GM21619 (cell line): ENCODE results near the gene TBC1D8.
"Not testable (repeated sequence)": the region's sequence is repeated elsewhere in the genome, so short reads cannot be mapped to it uniquely, and the experiment has no call there.

Experiments used
- ATAC-seq: cut with Tn5 transposase; IDR thresholded peaks from one replicate; pipeline ENCODE4 v1.9.1; 2021; ENCODE audit not compliant: unreplicated experiment

TBC1D8 gene

DNA sequence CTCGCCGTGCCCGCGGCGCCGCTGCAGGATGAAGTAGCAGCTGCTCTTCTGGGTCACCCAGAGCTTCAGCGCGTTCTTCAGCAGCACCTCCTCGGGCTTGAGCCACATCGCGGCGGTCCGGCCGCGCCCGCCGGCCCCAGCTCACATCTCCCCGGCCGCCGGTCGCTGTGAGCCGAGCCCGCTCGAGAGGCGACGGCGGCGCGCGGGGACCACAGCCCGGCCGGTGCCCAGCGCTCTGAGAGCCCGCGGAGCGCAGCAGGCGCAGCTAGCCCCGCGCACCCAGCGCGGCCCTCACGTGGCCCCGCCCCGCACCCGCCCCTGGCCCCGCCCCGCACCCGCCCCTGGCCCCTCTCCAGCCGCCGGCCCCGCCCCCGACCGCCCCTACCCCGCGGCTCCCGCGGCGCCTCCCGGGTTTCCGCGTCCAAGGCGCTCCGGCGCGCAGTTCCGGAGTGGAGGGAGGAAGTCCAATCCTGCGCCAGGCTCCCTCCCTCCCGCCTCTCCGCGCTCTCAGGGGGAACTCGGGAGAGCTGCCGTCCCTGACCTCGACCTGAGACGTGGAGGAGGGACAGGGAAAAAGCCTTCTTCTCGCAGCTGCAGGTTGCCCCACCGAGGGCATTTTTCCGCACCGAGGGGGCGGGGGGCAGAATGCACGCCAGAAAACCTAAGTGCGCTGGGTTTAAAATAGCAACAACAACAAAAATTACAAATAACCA, at the start of gene TBC1D8:
Gene TBC1D8, minus strand, starts transcription at position 237 of the 713 bp plus-strand sequence. Its CDS starts 129 bp downstream, at position 108.
- peak; percentile 68 for ATAC-seq

- no peak for ATAC-seq
These were observed 49.5 kb upstream of the TBC1D8 start for GRCh38 chr2:101200676-101201075.

- ATAC-seq = no peak
These were observed 48.1 kb upstream of the TBC1D8 start for GRCh38 chr2:101199251-101199791.

DNA sequence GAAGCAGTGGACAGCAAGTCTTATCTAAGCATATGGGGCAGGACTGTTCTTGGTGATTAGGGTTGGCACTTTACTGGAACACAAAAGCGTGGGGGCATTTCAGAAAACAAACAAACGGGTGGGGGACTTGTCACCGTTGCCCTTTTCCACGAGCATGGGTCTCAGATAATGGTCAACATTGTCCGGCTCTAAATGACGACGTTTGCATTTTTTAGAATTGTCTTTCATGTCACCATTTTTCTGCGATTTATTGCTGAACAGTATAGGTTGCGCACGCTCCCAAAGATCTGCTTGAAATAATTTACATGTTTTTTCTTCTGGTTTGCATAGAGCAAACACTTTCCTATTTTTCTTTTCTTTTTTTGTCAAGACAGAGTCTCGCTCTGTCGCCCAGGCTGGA, 46.6 kb upstream of the TBC1D8 start:
- ATAC-seq = no peak

GRCh38 chr2:101197215-101197745, 46.1 kb upstream of the TBC1D8 start:
- ATAC-seq = no peak

DNA sequence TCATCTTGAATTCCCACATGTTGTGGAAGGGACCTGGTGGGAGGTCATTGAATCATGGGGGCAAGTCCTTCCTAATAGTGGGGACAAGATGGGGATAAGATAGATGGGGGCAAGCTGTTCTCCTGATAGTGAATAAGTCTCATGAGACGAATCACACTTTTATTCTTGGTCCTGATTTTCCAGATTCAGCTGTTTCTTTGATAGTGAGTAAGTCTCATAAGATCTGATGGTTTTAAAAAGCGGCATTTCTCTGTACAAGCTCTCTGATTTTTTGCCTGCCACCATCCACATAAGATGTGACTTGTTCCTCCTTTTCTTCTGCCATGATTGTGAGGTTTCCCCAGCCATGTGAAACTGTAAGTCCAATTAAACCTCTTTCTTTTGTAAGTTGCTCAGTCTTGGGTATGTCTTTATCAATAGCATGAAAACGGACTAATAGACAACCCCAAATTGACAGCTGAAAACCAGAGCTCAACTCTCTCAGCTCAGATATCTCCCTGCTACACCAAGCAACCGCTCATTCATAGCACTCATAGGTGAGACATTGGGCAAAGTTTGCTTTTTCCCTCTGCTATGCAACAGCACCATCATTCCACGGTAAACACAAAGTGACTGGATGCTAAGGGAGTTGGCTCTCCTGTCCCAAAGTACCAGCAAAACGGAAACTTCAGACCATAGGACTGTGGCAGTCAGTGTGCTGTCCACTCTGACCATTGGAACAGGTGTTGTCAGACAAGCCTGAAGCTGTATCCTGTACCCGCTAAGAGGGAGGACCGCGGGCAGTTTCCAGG, 44.9 kb upstream of the TBC1D8 start:
- ATAC-seq = no peak

DNA sequence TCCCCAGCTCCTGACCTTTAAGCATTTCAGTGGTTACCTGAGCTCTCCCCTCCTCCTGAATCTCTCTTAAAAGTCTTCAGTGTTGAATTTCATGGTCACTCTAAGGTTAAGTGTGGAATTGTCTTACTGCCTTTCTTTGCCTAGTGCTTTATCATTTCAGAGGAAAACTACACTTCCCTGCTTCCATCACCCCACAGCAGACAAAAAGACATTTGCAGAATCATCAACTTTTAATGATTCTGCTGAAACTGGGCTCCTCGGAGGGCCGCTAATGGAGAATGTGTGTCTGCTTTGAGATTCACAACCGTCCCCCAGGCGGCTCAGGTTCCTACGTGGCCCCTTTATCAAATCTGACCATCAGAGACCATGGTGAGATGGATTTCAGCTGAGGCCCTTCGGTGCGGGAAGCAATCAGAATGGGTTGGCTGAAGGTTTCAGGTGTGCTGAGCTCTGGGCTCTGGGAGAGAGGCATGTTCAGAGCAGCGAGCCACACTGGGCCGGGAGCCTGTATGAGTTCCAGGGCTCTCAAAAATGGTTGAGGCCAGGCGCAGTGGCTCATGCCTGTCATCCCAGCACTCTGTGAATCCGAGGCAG, 41.9 kb upstream of the TBC1D8 start:
- ATAC-seq = no peak

DNA sequence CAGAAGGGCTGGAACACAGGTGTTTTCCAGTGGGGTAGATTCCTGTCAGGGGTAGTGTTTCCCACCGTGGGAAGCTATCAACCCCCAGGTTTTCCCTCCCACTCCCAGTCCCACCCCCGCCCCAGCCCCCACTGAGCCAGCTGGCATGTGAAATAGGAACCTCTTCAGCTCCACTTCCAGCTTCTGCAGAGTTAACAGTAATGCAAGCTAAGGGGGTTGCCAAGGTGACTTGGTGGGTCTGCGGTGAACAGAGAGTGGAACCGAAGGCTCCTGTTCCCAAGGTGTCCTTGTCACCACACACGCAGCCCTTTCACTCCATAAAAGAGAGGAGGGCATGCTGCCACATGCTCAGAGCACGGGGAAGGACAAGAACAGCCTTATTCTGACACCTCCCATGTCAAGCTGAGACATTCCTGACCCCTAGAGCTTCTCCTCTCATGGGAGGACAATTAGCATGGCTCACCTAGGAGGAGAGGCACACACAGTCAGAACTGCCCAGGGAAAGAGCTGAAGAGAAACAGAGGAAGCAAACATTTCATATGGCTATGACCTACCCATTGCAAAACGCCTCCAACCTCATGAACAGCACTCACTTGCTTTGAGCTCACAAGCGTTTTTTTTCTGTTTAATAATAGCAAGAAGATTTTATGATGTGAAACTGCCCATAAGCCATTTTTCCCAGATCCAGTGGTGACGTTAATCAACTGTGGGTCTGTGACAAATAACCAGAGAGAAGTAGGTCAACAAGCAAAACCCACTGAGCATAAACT, 39.8 kb upstream of the TBC1D8 start:
- no peak for ATAC-seq

DNA sequence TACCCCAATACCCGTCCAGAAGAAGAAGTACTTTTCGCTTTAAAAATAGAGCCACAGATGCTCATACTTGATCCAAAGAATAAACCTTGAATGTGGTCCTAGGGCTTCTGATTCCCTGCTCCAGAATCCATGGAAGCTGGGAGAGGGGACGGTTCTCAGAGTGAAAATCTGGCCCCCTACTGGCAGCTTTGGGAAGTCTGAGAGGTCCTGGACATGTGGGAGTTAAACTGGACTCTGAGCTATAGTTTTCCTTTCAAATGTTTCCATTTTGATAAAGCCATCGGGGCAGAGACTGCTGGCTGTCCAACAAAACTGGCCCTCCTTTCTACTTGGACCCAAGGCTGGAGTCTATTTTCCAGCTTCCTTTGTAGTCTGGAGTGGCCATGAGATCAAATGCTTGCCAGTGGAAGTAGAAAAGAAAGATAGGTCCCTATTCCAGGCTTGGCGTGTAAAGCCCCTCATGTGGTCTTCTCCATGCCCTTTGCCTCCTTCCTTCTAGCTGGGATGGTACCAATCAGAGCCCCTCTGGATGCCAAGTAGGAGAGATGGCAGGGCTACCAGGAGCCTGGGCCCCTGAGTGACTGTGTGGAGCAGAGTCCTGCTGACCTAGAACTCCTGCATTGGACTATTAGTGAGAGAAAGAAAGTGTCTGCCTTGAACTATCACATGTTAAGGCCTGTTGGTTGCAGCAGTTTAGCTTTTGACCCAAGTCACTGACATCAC, 37.7 kb upstream of the TBC1D8 start:
- no peak for ATAC-seq

- ATAC-seq = no peak
These were observed 35.9 kb upstream of the TBC1D8 start for GRCh38 chr2:101187131-101187530.

- ATAC-seq = no peak
These were observed 34.5 kb upstream of the TBC1D8 start for GRCh38 chr2:101185656-101186055.

DNA sequence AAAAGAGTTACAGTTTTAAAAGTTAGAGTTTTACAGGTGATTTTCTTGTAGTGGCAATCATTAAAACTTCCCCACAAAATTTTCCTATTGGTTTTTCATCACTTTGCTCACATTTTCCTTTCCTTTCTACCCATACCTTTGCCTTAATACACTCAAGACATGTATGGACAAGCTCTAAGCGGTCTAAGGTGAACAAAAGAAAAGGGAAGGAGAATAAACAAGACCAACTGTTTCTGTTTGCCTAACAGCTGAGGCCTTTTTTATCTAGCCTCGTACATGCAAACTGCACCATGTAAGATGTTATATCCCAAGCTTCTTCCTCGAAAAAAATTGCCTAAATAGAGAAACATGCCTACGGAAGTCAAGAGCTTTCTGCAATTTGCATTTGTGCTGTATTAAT, 33.9 kb upstream of the TBC1D8 start:
- ATAC-seq = no peak

GRCh38 chr2:101179982-101180381, 28.8 kb upstream of the TBC1D8 start:
- no peak for ATAC-seq

DNA sequence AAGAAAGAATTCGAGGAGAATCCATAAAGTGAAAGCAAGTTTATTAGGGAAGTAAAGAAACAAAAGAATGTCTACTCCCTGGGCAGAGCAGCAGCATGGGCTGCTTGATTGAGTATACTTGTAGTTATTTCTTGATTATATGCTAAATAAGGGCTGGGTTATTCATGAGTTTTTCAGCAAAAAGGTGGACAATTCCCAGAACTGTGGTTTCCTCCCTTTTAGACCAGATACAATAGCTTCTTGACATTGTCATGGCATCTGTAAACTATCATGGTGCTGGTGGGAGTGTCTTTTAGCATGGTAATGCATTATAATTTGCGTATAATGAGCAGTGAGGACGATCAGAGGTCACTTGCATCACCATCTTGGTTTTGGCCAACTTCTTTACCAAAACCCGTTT, 25.6 kb upstream of the TBC1D8 start:
- no peak for ATAC-seq

GRCh38 chr2:101175991-101176390, 24.8 kb upstream of the TBC1D8 start:
- no peak for ATAC-seq

- no peak for ATAC-seq
These were observed 22.6 kb upstream of the TBC1D8 start for GRCh38 chr2:101173707-101174295.

DNA sequence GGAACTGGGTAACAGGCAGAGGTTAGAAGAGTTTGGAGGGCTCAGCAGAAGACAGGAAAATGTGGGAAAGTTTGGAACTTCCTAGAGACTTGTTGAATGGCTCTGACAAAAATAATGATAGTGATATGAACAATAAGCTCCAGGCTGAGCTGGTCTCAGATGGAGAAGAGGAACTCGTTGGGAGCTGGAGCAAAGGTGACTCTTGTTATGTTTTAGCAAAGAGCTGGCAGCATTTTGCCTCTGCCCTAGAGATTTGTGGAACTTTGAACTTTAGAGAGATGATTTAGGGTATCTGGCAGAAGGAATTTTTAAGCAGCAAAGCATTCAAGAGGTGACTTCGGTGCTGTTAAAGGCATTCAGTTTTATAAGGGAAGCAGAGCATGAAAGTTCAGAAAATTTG, 18.6 kb upstream of the TBC1D8 start:
- ATAC-seq = not testable (repeated sequence)

DNA sequence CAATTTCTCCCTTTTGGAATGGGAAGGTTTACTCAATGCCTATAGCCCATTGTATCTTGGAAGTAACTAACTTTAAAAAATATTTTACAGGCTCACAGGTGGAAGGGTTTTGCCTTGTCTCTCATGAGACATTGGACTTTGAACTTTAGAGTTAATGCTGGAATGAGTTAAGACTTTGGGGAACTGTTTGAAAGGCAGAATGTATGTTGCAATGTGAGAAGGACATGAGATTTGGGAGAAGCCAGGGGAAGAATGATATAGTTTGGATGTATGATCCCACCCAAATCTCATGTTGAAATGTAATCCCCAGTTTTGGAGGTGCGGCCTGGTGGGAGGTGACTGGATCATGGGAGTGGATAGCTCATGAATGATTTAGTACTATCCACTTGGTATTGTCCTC, 17.5 kb upstream of the TBC1D8 start:
- no peak for ATAC-seq

GRCh38 chr2:101167532-101167931, 16.4 kb upstream of the TBC1D8 start:
- not testable (repeated sequence) for ATAC-seq

DNA sequence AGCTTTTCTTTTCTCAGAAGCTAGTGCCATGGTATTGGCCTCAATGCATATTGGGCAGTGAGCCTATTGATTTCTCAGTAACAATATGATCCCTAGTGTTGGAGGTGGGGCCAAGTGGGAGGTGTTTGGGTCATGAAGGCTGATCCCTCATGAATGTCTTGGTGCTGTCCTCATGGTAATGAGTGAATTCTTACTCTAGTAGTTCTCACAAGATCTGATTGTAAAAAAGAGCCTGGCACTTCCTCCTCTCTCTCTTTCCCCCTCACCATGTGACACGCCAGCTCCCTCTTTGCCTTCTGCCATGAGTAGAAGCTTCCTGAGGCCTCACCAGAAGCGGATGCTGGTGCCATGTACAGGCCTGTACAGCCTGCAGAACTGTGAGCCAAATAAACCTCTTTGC, 12.8 kb upstream of the TBC1D8 start:
- no peak for ATAC-seq
